Measurements from ENCODE around the gene VTI1B. TPM values are rescaled to one million over a fixed set of nuclear protein-coding genes. Genes with fewer than 3 reads are reported as not detected.

Gene VTI1B
- total and polyA plus RNA-seq, 2 of the 4 experiments (the other 2 are of a cell fraction): 61.8 to 90.2 TPM

DNA sequence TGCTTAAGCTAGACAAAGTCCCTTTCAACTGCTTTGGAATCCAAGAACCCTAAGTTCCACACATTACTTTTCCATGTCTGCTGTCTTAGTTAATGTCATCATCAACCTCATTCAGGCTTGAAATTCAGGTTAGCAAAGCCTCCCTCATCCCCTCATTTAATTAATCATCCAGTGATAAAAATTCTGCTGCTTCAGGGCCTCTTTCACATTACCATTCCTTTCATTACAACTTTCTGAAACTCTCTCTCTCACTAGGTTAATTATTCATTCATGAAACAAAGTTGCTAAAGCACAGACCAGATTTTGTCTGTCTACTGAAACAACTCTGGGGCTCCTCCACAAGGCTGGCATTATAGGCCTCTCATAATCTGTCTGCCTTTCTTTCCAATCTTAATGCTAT is 9.4 kb upstream of the VTI1B start:
- in situ Hi-C loops (cut with MboI; ENCODE audit: low sequenced_read_pairs): no loop called here
- H4K20me1 ChIP-seq (ENCODE audit: insufficient read depth, low read length): peaks cover 4% of the 10 kb centered on the region; the same call in 1 of the 2 replicates

More for the DNA sequence above, 9.4 kb upstream of the VTI1B start:
- DNase-seq: no peak
- Histone ChIP-seq H2AFZ (replicated peaks; ENCODE audit: low read length, poor library complexity) (no peak overlapping the region), H4K5ac (ENCODE audit: low read depth, low read length) (no peak overlapping the region), H2BK5ac (ENCODE audit: low read depth, low read length, poor library complexity, severe bottlenecking) (no peak overlapping the region), H3K9me1 (ENCODE audit: insufficient read depth, low read length) (no peaks in the 10 kb centered on the region), H3K9ac (ENCODE audit: low read depth, low read length) (no peak overlapping the region), H3K23ac (ENCODE audit: low read depth, low read length) (no peak overlapping the region), H3K4ac (ENCODE audit: low read depth, low read length) (no peak overlapping the region), H3K27ac (ENCODE audit: insufficient read depth, low read length) (no peak overlapping the region), H2AK5ac (ENCODE audit: low read depth, low read length) (no peak overlapping the region), H4K8ac (ENCODE audit: low read depth in 2 of 2, low read length in 2 of 2) (no peak overlapping the region), H3K56ac (ENCODE audit: extremely low read depth, insufficient read depth, low read length) (no peak overlapping the region), H3K18ac (ENCODE audit: low read depth, low read length) (no peak overlapping the region), H3K27me3 (ENCODE audit: control insufficient read depth, insufficient read depth, low read length) (no peaks in the 10 kb centered on the region), H3K36me3 (ENCODE audit: control insufficient read depth, insufficient read depth, low read length) (peaks cover 38% of the 10 kb centered on the region), H3K4me2 (ENCODE audit: low read depth, low read length) (no peak overlapping the region), H2AK9ac (replicated peaks; ENCODE audit: low read depth, low read length, poor library complexity) (no peak overlapping the region), H4K91ac (ENCODE audit: insufficient read depth, low read depth, low read length) (no peak overlapping the region), H2BK15ac (ENCODE audit: low read depth, low read length) (no peak overlapping the region), H3K4me1 (ENCODE audit: control insufficient read depth, insufficient read depth, low read length) (0 out of 2 replicates have a peak, but pooled peaks cover 2% of the 10 kb centered on the region), H3K79me1 (ENCODE audit: low read depth in 1 of 2, low read length in 2 of 2) (peaks cover 19 to 26% of the 10 kb centered on the region in 2 experiments), H3K4me3 (ENCODE audit: insufficient read depth, low read depth, low read length) (no peak overlapping the region), H2BK120ac (ENCODE audit: low read depth, low read length) (no peak overlapping the region), H3K14ac (replicated peaks; ENCODE audit: low read depth, low read length) (no peak overlapping the region), H3K9me3 (ENCODE audit: control insufficient read depth, insufficient read depth, low read length) (no peaks in the 10 kb centered on the region), H2BK20ac (ENCODE audit: low read depth, low read length) (no peak overlapping the region)
- dilution Hi-C loops (cut with HindIII; ENCODE audit: low sequenced_read_pairs, unreplicated experiment) (no loop called here), intact Hi-C loops (cut with micrococcal nuclease) (no loop called here)
- CTCF ChIA-PET: no interaction called here
- no TSS peak for BruUV-seq (replicated peaks)
- TF ChIP-seq FOS (IDR thresholded peaks at IDR 0.05; ENCODE audit: low read depth, low read length): no peak
- TF ChIP-seq POLR2A (IDR thresholded peaks at IDR 0.05; ENCODE audit: low read depth, low read length): no peak
- no peak for TF ChIP-seq MAZ (IDR thresholded peaks at IDR 0.05; ENCODE audit: borderline replicate concordance, low read depth, low read length)
- TF ChIP-seq, protein P1, sequence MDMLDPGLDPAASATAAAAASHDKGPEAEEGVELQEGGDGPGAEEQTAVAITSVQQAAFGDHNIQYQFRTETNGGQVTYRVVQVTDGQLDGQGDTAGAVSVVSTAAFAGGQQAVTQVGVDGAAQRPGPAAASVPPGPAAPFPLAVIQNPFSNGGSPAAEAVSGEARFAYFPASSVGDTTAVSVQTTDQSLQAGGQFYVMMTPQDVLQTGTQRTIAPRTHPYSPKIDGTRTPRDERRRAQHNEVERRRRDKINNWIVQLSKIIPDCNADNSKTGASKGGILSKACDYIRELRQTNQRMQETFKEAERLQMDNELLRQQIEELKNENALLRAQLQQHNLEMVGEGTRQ (IDR thresholded peaks at IDR 0.05; ENCODE audit: low read depth, low read length): no peak
- TF ChIP-seq, protein P2, sequence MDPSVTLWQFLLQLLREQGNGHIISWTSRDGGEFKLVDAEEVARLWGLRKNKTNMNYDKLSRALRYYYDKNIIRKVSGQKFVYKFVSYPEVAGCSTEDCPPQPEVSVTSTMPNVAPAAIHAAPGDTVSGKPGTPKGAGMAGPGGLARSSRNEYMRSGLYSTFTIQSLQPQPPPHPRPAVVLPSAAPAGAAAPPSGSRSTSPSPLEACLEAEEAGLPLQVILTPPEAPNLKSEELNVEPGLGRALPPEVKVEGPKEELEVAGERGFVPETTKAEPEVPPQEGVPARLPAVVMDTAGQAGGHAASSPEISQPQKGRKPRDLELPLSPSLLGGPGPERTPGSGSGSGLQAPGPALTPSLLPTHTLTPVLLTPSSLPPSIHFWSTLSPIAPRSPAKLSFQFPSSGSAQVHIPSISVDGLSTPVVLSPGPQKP (IDR thresholded peaks at IDR 0.05; ENCODE audit: borderline replicate concordance, low read depth, low read length): no peak
- no peak for TF ChIP-seq NFE2L2 (IDR thresholded peaks at IDR 0.05; ENCODE audit: low read depth, low read length)
- TF ChIP-seq CEBPB (IDR thresholded peaks at IDR 0.05; ENCODE audit: low read depth, low read length): no peak
- no peak for TF ChIP-seq MXI1 (IDR thresholded peaks at IDR 0.05; ENCODE audit: borderline replicate concordance, low read depth, low read length)
- TF ChIP-seq BHLHE40 (IDR thresholded peaks at IDR 0.05; ENCODE audit: low read depth, low read length): no peak
- TF ChIP-seq SMC3 (IDR thresholded peaks at IDR 0.05; ENCODE audit: low read depth, low read length): no peak
- TF ChIP-seq RFX5 (IDR thresholded peaks at IDR 0.05; ENCODE audit: low read depth, low read length): no peak
- TF ChIP-seq RAD21 (IDR thresholded peaks at IDR 0.05; ENCODE audit: low read length): no peak
- TF ChIP-seq, protein P3, sequence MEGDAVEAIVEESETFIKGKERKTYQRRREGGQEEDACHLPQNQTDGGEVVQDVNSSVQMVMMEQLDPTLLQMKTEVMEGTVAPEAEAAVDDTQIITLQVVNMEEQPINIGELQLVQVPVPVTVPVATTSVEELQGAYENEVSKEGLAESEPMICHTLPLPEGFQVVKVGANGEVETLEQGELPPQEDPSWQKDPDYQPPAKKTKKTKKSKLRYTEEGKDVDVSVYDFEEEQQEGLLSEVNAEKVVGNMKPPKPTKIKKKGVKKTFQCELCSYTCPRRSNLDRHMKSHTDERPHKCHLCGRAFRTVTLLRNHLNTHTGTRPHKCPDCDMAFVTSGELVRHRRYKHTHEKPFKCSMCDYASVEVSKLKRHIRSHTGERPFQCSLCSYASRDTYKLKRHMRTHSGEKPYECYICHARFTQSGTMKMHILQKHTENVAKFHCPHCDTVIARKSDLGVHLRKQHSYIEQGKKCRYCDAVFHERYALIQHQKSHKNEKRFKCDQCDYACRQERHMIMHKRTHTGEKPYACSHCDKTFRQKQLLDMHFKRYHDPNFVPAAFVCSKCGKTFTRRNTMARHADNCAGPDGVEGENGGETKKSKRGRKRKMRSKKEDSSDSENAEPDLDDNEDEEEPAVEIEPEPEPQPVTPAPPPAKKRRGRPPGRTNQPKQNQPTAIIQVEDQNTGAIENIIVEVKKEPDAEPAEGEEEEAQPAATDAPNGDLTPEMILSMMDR (conservative IDR thresholded peaks at IDR 0.05; ENCODE audit: low read depth, low read length): no peak
- no peak for TF ChIP-seq MAFK (IDR thresholded peaks at IDR 0.05; ENCODE audit: low read depth, low read length)
- no peak for TF ChIP-seq RCOR1 (IDR thresholded peaks at IDR 0.05; ENCODE audit: insufficient replicate concordance, low read length)
- TF ChIP-seq CHD1 (IDR thresholded peaks at IDR 0.05; ENCODE audit: low read depth, low read length): no peak
- ATAC-seq (ENCODE audit: low read depth): no peak
- POLR2A ChIA-PET (ENCODE audit: unreplicated experiment): no interaction called here

Data from IMR-90 (cell line).